SK-N-SH (cell line): ENCODE results near the gene FLYWCH1. TPM values are rescaled to one million over a fixed set of nuclear protein-coding genes. Genes with fewer than 3 reads are reported as not detected.

Source experiments
- CTCF ChIA-PET: fragments of 300-600, 350-600 bp; formaldehyde crosslinking; extraction: SDS; loops from one replicate; lab custom pipeline; 2021; lab: Yijun Ruan, JAX
- POLR2A ChIA-PET: fragments of 350-600 bp; sonication (Branson Sonifier 250); formaldehyde crosslinking; extraction: SDS; loops from one replicate; lab custom pipeline; 2020; ENCODE audit warnings: antibody characterized with exemption, inconsistent platforms; lab: Yijun Ruan, JAX
- DNase-seq: peaks from one replicate; pipeline ENCODE4 v3.0.0; 2012
- H2AFZ ChIP-seq: fragments of 200-600 bp; sonication (generic); 2 replicates; pipeline ENCODE4 v1.8.1; 2016; ENCODE audit warnings: antibody characterized with exemption, mild to moderate bottlenecking, low read depth
- H3F3A ChIP-seq: fragments of 200-600 bp; sonication (generic); replicated peaks from 2 replicates; pipeline ENCODE3; 2016; ENCODE audit warnings: antibody characterized with exemption, mild to moderate bottlenecking; ENCODE audit not compliant: insufficient read depth
- H3K27ac ChIP-seq, 2 experiments: fragments of 200-500 bp in 1 of 2; fragments of 200-600 bp in 1 of 2; sonication (Bioruptor generic) in 1 of 2; sonication (generic), shearing (Covaris generic) in 1 of 2; 2 replicates each; pipeline versions ENCODE4 v1.5.1 to v1.6.1; 2014 to 2016; ENCODE audit warnings: low read depth in 2 of 2, inconsistent platforms in 1 of 2, low read length in 1 of 2, mild to moderate bottlenecking in 1 of 2, mixed read lengths in 1 of 2
- H3K27me3 ChIP-seq: fragments of 200-600 bp; sonication (generic), shearing (Covaris generic); 2 replicates; pipeline ENCODE4 v1.6.1; 2016; ENCODE audit warnings: mixed run types; ENCODE audit not compliant: insufficient read depth
- H3K36me3 ChIP-seq, 2 experiments: fragments of 200-500 bp in 1 of 2; fragments of 200-600 bp in 1 of 2; sonication (Bioruptor generic) in 1 of 2; sonication (generic) in 1 of 2; replicated peaks in 1 of 2; 2 replicates each; pipeline versions ENCODE3 to v1.5.1; 2014 to 2016; ENCODE audit warnings: low read length in 1 of 2, mild to moderate bottlenecking in 1 of 2; ENCODE audit not compliant: insufficient read depth in 2 of 2, control insufficient read depth in 1 of 2
- H3K4me1 ChIP-seq, 2 experiments: fragments of 200-500 bp in 1 of 2; fragments of 200-600 bp in 1 of 2; sonication (Bioruptor generic) in 1 of 2; sonication (generic), shearing (Covaris generic) in 1 of 2; 2 replicates each; pipeline versions ENCODE4 v1.5.1 to v1.6.1; 2014 to 2016; ENCODE audit warnings: low read depth in 1 of 2, low read length in 1 of 2, mixed run types in 1 of 2; ENCODE audit not compliant: insufficient read depth in 2 of 2, control insufficient read depth in 1 of 2
- H3K4me2 ChIP-seq: fragments of 200-600 bp; sonication (generic), shearing (Covaris generic); 2 replicates; pipeline ENCODE4 v1.6.1; 2017; ENCODE audit warnings: mixed run types
- H3K4me3 ChIP-seq, 2 experiments: fragments of 200-500 bp in 1 of 2; fragments of 200-600 bp in 1 of 2; sonication (Bioruptor generic) in 1 of 2; sonication (generic), shearing (Covaris generic) in 1 of 2; 2 replicates each; pipeline versions ENCODE4 v1.5.1 to v1.8.1; 2014 to 2016; ENCODE audit warnings: low read depth in 2 of 2, inconsistent platforms in 1 of 2, low read length in 1 of 2, mild to moderate bottlenecking in 1 of 2, mixed read lengths in 1 of 2, moderate library complexity in 1 of 2
- H3K79me2 ChIP-seq: fragments of 200-600 bp; sonication (generic); 2 replicates; pipeline ENCODE4 v1.8.1; 2017; ENCODE audit warnings: mild to moderate bottlenecking; ENCODE audit not compliant: insufficient read depth
- H3K9ac ChIP-seq: fragments of 200-600 bp; sonication (generic); 2 replicates; pipeline ENCODE4 v1.6.1; 2017; ENCODE audit warnings: mixed run types
- H3K9me2 ChIP-seq: fragments of 200-600 bp; sonication (generic); 2 replicates; pipeline ENCODE4 v1.6.1; 2017; ENCODE audit warnings: mixed run types
- H3K9me3 ChIP-seq: fragments of 200-600 bp; sonication (generic); 2 replicates; pipeline ENCODE4 v1.6.1; 2017; ENCODE audit warnings: mixed run types, mild to moderate bottlenecking, moderate library complexity
- H4K20me1 ChIP-seq: fragments of 200-600 bp; sonication (generic); 2 replicates; pipeline ENCODE4 v1.6.1; 2017; ENCODE audit warnings: mild to moderate bottlenecking, mixed run types; ENCODE audit not compliant: insufficient read depth
- ELF1 ChIP-seq: IDR thresholded peaks from 2 replicates; pipeline ENCODE4 v1.4.0; 2012
- EP300 ChIP-seq, 2 experiments: IDR thresholded peaks; 2 replicates each; pipeline versions ENCODE4 v1.4.0 to v1.6.1; 2012; ENCODE audit warnings: borderline replicate concordance in 1 of 2, low read depth in 1 of 2, low read length in 1 of 2
- EZH2phosphoT487 ChIP-seq: fragments of 200-600 bp; sonication (generic); IDR thresholded peaks from 2 replicates; pipeline ENCODE4 v1.6.1; 2017; ENCODE audit warnings: low read depth, mixed run types, mild to moderate bottlenecking, antibody characterized with exemption, moderate library complexity, borderline replicate concordance
- GABPA ChIP-seq: IDR thresholded peaks from 2 replicates; pipeline ENCODE4 v1.4.0; 2012; ENCODE audit warnings: low read depth, mild to moderate bottlenecking
- JUND ChIP-seq: IDR thresholded peaks from 2 replicates; pipeline ENCODE4 v1.4.0; 2012
- NRF1 ChIP-seq: IDR thresholded peaks from 2 replicates; pipeline ENCODE4 v1.6.1; 2012; ENCODE audit warnings: low read depth, mild to moderate bottlenecking, low read length
- PBX3 ChIP-seq: IDR thresholded peaks from 2 replicates; pipeline ENCODE4; 2012
- POLR2AphosphoS5 ChIP-seq: IDR thresholded peaks from 2 replicates; pipeline ENCODE4 v1.6.1; 2012; ENCODE audit warnings: low read depth, low read length
- RAD21 ChIP-seq: IDR thresholded peaks from 2 replicates; pipeline ENCODE4 v1.6.1; 2012; ENCODE audit warnings: mild to moderate bottlenecking, low read length
- RCOR1 ChIP-seq: fragments of 150-350 bp; IDR thresholded peaks from 2 replicates; pipeline ENCODE4 v1.6.1; 2017; ENCODE audit warnings: antibody characterized with exemption, low read length
- SMC3 ChIP-seq: IDR thresholded peaks from 2 replicates; pipeline ENCODE4 v1.6.1; 2012; ENCODE audit warnings: low read depth, low read length, improper control_type of control experiment
- TCF12 ChIP-seq: IDR thresholded peaks from 2 replicates; pipeline ENCODE4 v1.4.0; 2012
- WGBS: methylation state at CpG from one replicate; pipeline ENCODE4 v1.1.6; 2017; ENCODE audit warnings: low lambda C conversion rate; 5-methylcytosine and 5-hydroxymethylcytosine counted together
- polyA plus RNA-seq, 3 experiments: library from polyadenylated mRNA; depleted of rRNA; stranded (reverse); fragments of >200 nt; gene quantifications; 2 replicates each; pipeline ENCODE4 v1.2.3, GENCODE V29; 2012
- TF ChIP-seq, protein P1 (sequence below): fragments of 200-600 bp; sonication (generic); IDR thresholded peaks from 2 replicates; pipeline ENCODE4 v1.6.1; 2017; ENCODE audit warnings: antibody characterized with exemption, mild to moderate bottlenecking, moderate library complexity
- TF ChIP-seq, protein P2 (sequence below): IDR thresholded peaks from 2 replicates; pipeline ENCODE4 v1.4.0; 2012; ENCODE audit warnings: low read depth

FLYWCH1 gene
- polyA plus RNA-seq, 1 of the 3 experiments (the other 2 are of a cell fraction) = 30.1 TPM

DNA sequence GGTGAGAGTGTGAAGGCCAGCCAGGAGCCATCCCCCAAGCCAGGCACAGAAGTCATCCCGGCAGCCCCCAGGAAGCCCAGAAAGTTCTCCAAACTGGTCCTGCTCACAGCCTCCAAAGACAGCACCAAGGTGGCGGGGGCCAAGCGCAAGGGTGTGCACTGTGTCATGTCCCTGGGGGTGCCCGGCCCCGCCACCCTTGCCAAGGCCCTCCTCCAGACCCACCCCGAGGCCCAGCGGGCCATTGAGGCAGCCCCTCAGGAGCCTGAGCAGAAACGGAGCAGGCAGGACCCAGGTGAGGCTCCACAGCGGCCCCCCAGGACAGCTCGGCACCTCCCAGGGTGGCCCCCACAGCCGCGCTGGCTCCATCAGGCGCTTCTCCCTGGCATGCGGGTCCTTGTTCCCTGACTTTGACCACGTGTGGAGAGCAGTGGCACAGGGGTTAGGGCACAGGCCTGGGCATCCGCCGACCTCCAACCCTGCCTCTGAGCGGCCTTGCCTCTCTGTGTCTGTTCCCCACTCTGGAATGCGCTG, 15.2 kb upstream of the FLYWCH1 start:
- CTCF ChIA-PET = interaction anchor here (1.3 to 2.0 kb wide), 2 partner anchors 11 to 30 kb away, joined by 4 to 6 read pairs; no protein-coding TSS in a partner anchor
- Histone ChIP-seq H3K27ac (no peak overlapping the region), H3K4me1 (no peaks in the 10 kb centered on the region), H3K79me2 (peaks cover 3% of the 10 kb centered on the region), H3K4me3 (no peak overlapping the region), H2AFZ (no peak overlapping the region), H3K9me2 (no peaks in the 10 kb centered on the region), H3K9ac (no peak overlapping the region), H3K9me3 (no peaks in the 10 kb centered on the region), H3K36me3 (peaks cover 0 to 12% of the 10 kb centered on the region in 2 experiments), H3K4me2 (no peak overlapping the region), H4K20me1 (no peaks in the 10 kb centered on the region), H3K27me3 (no peaks in the 10 kb centered on the region), H3F3A (no peaks in the 10 kb centered on the region)
- 100% methylated on average over 1 of the region's 19 CpGs for WGBS
- POLR2A ChIA-PET = no interaction called here
- TF ChIP-seq, protein P1, sequence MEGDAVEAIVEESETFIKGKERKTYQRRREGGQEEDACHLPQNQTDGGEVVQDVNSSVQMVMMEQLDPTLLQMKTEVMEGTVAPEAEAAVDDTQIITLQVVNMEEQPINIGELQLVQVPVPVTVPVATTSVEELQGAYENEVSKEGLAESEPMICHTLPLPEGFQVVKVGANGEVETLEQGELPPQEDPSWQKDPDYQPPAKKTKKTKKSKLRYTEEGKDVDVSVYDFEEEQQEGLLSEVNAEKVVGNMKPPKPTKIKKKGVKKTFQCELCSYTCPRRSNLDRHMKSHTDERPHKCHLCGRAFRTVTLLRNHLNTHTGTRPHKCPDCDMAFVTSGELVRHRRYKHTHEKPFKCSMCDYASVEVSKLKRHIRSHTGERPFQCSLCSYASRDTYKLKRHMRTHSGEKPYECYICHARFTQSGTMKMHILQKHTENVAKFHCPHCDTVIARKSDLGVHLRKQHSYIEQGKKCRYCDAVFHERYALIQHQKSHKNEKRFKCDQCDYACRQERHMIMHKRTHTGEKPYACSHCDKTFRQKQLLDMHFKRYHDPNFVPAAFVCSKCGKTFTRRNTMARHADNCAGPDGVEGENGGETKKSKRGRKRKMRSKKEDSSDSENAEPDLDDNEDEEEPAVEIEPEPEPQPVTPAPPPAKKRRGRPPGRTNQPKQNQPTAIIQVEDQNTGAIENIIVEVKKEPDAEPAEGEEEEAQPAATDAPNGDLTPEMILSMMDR = no peak
- no peak for TF ChIP-seq JUND
- DNase-seq = no peak

GRCh38 chr16:2897110-2897509, 14.6 kb upstream of the FLYWCH1 start:
- no peaks in the 10 kb centered on the region for H3K4me1 ChIP-seq
- ChIA-PET POLR2A (no interaction called here), CTCF (interaction anchor here (1.3 to 2.0 kb wide), 2 partner anchors 10 to 30 kb away, joined by 4 to 6 read pairs; no protein-coding TSS in a partner anchor)
- no peak overlapping the region for H3K9ac ChIP-seq
- H2AFZ ChIP-seq = no peak overlapping the region
- H3K9me3 ChIP-seq = no peaks in the 10 kb centered on the region
- no peaks in the 10 kb centered on the region for H3F3A ChIP-seq
- H3K27ac ChIP-seq = no peak overlapping the region
- no peak overlapping the region for H3K4me3 ChIP-seq
- no peak for TF ChIP-seq GABPA
- no peak for TF ChIP-seq EP300 (IDR thresholded peaks at IDR 0.05; ENCODE audit: borderline replicate concordance in 1 of 2, low read depth in 1 of 2, low read length in 1 of 2)
- TF ChIP-seq RAD21 = no peak
- no peak for TF ChIP-seq PBX3
- no peak for TF ChIP-seq ELF1
- TF ChIP-seq EZH2phosphoT487 = no peak
- TF ChIP-seq, protein P2, sequence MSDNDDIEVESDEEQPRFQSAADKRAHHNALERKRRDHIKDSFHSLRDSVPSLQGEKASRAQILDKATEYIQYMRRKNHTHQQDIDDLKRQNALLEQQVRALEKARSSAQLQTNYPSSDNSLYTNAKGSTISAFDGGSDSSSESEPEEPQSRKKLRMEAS = no peak
- TF ChIP-seq SMC3 = no peak
- TF ChIP-seq TCF12 = no peak
- TF ChIP-seq RCOR1 = no peak
- no peak for TF ChIP-seq NRF1
- TF ChIP-seq POLR2AphosphoS5 = no peak
- TF ChIP-seq, all 33 proteins: peak for 0
- Histone ChIP-seq H3K79me2 (peaks cover 3% of the 10 kb centered on the region), H3K4me2 (no peak overlapping the region), H3K36me3 (peaks cover 0 to 12% of the 10 kb centered on the region in 2 experiments), H3K9me2 (no peaks in the 10 kb centered on the region), H4K20me1 (no peaks in the 10 kb centered on the region), H3K27me3 (no peaks in the 10 kb centered on the region)
- WGBS = 85% methylated on average over 5 of the region's 7 CpGs
- DNase-seq = no peak
